ENCODE data around the gene TRIM71.

DNA sequence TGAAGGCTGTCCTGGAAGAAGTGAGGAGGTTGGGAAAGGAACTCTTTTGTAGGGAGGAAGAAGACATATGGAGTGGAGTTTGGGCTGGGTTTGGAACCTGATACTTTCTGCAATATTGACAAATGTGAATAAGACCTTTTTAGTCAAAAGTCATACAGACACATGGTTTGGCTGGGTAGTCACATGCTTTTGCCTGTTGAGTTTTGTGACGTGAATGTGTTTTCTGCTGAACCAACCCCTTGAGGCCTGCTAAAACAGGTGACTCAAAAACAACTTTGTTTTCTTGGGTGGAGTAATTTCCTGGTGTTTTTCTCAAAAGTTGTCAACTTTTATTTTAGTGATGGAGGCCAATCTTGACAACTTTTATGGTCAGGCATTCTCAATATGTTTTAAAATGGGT is 94.2 kb downstream of the TRIM71 start:
- TF ChIP-seq, protein P1, sequence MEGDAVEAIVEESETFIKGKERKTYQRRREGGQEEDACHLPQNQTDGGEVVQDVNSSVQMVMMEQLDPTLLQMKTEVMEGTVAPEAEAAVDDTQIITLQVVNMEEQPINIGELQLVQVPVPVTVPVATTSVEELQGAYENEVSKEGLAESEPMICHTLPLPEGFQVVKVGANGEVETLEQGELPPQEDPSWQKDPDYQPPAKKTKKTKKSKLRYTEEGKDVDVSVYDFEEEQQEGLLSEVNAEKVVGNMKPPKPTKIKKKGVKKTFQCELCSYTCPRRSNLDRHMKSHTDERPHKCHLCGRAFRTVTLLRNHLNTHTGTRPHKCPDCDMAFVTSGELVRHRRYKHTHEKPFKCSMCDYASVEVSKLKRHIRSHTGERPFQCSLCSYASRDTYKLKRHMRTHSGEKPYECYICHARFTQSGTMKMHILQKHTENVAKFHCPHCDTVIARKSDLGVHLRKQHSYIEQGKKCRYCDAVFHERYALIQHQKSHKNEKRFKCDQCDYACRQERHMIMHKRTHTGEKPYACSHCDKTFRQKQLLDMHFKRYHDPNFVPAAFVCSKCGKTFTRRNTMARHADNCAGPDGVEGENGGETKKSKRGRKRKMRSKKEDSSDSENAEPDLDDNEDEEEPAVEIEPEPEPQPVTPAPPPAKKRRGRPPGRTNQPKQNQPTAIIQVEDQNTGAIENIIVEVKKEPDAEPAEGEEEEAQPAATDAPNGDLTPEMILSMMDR (IDR thresholded peaks at IDR 0.05): no peak
- no peak for TF ChIP-seq POLR2AphosphoS5 (IDR thresholded peaks at IDR 0.05)

Measured in transverse colon (tissue), 4 donors.